Measurements from ENCODE around the gene EFEMP1. TPM values are rescaled to one million over a fixed set of nuclear protein-coding genes. Genes with fewer than 3 reads are reported as not detected.

Gene EFEMP1
- total RNA-seq, 4 donors from 2014 or later = 113 to 253 (median 137) TPM

DNA sequence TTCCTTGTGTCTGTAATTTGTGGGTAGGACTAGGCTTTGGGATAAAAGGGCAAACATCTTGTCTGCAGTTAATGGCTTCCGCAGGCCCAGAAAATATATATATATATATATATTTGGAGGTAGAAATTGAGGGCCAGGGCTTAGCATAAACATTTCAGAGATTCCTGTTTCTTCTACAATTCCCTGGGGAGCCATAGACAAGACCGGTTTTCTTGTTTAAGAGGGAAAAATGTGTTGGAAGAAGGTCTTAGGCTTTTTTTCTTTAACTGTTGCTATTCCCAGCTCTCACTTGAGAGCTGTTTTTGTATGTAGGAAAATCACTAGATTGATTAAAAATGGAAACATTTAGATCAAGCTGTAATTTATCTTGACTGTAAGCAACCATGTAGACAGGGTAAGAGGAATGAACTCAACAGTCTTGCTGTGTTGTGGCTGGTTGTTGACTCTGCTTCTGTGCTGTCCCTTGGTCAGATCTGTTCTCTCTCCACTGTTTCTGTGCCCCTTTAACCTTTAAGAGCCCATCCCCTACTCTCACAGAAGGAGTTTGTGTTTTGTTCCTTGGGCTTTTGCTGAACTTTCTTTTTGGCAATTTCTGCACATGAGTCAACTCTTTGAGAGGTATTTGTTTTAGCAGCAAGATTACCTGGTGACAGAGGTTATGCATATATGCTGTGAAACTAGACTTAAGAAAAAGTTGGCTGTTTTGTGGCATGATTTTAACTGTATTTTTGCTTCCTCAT lies 58.3 kb downstream of the EFEMP1 start:
- peak overlapping the region in 2 of 4 donors; percentile 36 to 45 for H3K27ac ChIP-seq
- no peaks in the 10 kb centered on the region for H3K9me3 ChIP-seq
- TF ChIP-seq CTCF (IDR thresholded peaks at IDR 0.05) (no peak), POLR2A (IDR thresholded peaks at IDR 0.05) (no peak), EP300 (IDR thresholded peaks at IDR 0.05) (no peak)
- WGBS, 2 donors = 31 to 49% methylated on average over 2 of the region's 2 CpGs
- peaks cover 0 to 37% (median 7%) of the 10 kb centered on the region in 4 donors for H3K4me1 ChIP-seq
- H3K36me3 ChIP-seq = no peaks in the 10 kb centered on the region
- DNase-seq (ENCODE audit: low spot score in 2 of 2) = no peak
- no peaks in the 10 kb centered on the region for H3K27me3 ChIP-seq
- H3K4me3 ChIP-seq = no peak overlapping the region

- Histone ChIP-seq H3K4me1 (peaks cover 0 to 31% (median 7%) of the 10 kb centered on the region in 4 donors), H3K27me3 (no peaks in the 10 kb centered on the region), H3K9me3 (no peaks in the 10 kb centered on the region), H3K36me3 (no peaks in the 10 kb centered on the region), H3K4me3 (no peak overlapping the region), H3K27ac (peak overlapping the region in 1 of 4 donors; percentile 45)
- DNase-seq (ENCODE audit: low spot score in 2 of 2) = no peak
- WGBS, 2 donors = 78 to 84% methylated on average over 6 of the region's 6 CpGs
- TF ChIP-seq CTCF (IDR thresholded peaks at IDR 0.05) = no peak
- no peak for TF ChIP-seq POLR2A (IDR thresholded peaks at IDR 0.05)
- no peak for TF ChIP-seq EP300 (IDR thresholded peaks at IDR 0.05)
These were observed 59.1 kb downstream of the EFEMP1 start for GRCh38 chr2:55864351-55865084.

GRCh38 chr2:55862673-55863390 lies 60.8 kb downstream of the EFEMP1 start:
- peaks cover 0 to 31% (median 7%) of the 10 kb centered on the region in 4 donors for H3K4me1 ChIP-seq
- peak in 1 of 5 experiments; percentile 5 for TF ChIP-seq CTCF (IDR thresholded peaks at IDR 0.05)
- peak; percentile 23 to 81 for TF ChIP-seq EP300 (IDR thresholded peaks at IDR 0.05)
- no peak for TF ChIP-seq POLR2A (IDR thresholded peaks at IDR 0.05)
- H3K9me3 ChIP-seq = no peaks in the 10 kb centered on the region
- 82 to 88% methylated on average over 7 of the region's 7 CpGs for WGBS, 2 donors
- peak overlapping the region in 2 of 4 donors; percentile 73 to 82 for H3K27ac ChIP-seq
- no peaks in the 10 kb centered on the region for H3K27me3 ChIP-seq
- no peaks in the 10 kb centered on the region for H3K36me3 ChIP-seq
- no peak overlapping the region for H3K4me3 ChIP-seq
- DNase-seq (ENCODE audit: low spot score in 2 of 2) = peak; percentile 21 to 67

- peak overlapping the region in 2 of 4 donors; percentile 73 to 82 for H3K27ac ChIP-seq
- DNase-seq (ENCODE audit: low spot score in 2 of 2) = peak in 1 of 2 donors; percentile 92
These were observed 61.3 kb downstream of the EFEMP1 start for GRCh38 chr2:55862246-55862645.

More at GRCh38 chr2:55862246-55862645, 61.3 kb downstream of the EFEMP1 start:
- H3K4me1 ChIP-seq = peaks cover 0 to 31% (median 7%) of the 10 kb centered on the region in 4 donors
- H3K27me3 ChIP-seq = no peaks in the 10 kb centered on the region
- H3K4me3 ChIP-seq = no peak overlapping the region
- peak in 1 of 5 experiments; percentile 4 for TF ChIP-seq CTCF (IDR thresholded peaks at IDR 0.05)
- TF ChIP-seq POLR2A (IDR thresholded peaks at IDR 0.05) = no peak
- TF ChIP-seq EP300 (IDR thresholded peaks at IDR 0.05) = peak; percentile 74 to 89
- 43 to 66% methylated on average over 3 of the region's 3 CpGs for WGBS, 2 donors
- no peaks in the 10 kb centered on the region for H3K9me3 ChIP-seq
- H3K36me3 ChIP-seq = no peaks in the 10 kb centered on the region

Data from tibial nerve (tissue), 4 donors.